GM19035 (cell line): ENCODE data around the gene PHF21A.
A peak's percentile ranks its signal among the peaks of the same experiment; 100 is the strongest.

Source experiments
- ATAC-seq: cut with Tn5 transposase; IDR thresholded peaks from one replicate; pipeline ENCODE4 v1.9.1; 2021; ENCODE audit not compliant: unreplicated experiment

The PHF21A gene

DNA sequence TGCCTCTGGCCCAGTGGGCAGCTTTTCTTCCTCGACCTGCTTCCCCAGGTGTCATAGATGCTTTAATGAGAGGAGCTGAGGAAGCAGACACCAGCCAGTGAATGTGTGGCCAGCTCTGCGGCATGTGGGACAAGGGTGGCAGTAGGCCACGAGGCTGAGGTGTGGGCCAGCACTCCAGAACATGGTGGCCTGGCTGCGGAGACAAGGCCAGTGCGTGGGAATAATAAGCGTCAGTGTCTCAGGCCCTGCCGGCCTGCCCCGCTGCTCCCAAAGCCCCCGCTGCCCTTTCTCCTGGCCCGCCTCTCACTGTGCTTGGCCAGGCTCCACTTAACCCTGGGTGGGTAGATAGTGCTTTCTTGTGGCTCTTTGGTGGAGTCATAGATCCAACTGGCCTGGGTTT lies 233.7 kb downstream of the PHF21A start:
- no peak for ATAC-seq

DNA sequence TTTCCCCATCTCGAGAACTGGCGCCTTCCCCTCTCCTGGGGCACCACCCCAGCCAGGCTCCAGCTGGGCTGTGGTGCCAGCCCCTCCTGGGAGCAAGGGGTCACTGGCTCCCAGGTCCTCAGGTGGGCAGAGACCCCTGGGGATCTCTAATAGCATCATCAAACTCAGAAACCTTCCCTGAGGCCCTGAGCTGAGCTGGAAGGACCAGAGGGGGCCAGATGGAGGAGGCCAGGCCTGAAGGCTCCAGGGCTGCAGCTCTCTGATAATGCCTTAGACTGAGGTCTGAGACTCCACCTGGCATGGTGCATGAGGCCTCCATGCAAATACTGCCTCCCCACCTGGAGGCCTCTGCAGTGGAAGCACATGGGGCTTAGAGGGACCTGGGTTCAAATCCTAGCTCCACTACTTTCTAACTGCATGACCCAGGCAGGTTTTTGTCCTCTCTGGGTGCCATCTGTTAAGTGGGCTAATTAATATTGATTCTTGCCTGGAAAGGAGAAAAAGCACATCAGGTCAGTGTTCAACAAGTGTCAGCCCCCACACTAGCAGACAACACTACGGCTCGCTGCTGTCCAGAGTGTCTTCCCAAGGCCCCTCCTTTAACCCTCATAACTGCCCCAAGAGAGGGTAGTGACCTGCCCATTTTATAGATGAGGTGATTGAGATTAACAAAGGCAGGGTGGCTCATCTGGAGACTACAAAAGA lies 234.3 kb downstream of the PHF21A start:
- no peak for ATAC-seq

DNA sequence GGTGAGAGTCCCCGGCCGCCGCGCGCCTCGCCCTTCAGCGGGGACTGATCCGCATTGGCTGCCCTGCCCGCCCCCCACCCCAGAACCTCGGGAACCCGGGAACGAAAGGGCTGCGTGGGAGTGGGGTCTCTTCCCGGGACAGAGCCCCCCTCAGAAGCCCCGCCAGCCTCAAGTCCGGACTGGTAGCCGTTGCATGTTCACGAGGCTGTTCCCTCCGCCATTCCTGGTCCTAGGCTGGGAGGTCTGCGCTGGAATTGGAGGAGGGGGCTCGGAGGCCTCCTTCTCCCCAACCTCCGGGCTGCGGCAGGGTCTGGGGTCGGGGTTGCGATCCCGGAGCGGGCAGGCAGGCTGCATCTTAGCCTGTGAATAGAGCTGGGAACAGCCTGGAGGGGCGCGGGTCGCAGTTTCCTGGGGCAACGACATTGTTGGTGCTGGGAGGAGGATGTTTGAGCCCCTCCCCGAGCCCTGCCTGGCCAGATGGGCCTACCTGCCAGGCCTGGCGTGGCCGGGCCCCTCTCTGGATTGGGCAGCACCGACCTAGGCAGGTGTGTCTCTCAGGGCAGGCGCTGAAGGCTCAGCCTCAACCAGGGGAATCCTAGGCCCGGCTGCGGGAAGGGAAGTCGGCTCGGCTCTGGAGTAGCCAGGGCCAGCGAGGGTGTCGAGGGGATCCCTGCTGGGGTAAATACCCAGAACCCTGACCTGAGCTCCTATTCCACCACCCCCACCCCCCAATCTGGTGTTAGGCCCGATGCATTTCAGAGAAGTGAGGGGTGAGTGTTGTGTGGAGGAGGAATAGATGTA lies 235.1 kb downstream of the PHF21A start:
- ATAC-seq: no peak

DNA sequence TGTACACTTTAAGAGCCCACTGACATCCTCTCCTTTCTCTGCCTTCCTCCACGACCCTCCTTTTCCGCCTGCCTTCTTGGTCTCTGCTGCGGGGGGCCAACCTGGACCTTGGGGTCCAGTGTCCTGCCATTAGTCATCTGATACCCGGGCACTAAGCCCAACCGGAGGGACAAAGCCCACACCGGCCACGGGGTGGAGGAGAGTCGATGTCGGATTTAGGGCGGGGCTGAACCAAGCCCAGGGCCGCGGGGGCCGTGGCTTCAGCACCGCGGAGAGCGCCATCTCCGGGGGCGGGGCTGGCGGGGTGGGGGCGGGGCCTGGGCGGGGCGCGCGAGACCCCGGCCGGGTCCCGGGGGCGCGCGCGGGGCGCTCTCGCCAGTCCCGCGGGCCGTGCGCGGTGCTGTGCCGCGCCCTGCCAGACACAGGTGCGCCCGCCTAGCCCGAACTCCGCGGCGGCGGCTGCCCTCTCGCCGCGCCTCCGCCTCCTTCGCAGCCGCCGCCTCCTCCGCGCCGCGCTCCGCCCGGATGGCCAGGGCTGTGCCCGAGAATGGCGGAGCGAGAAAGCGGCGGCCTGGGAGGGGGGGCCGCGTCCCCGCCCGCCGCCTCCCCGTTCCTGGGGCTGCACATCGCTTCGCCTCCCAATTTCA lies 235.9 kb downstream of the PHF21A start, which contains the start of gene MAPK8IP1:
Gene MAPK8IP1, plus strand, starts transcription at position 378 of the 647 bp plus-strand sequence. Its CDS starts 170 bp downstream, at position 548.
- ATAC-seq: peak; percentile 66

DNA sequence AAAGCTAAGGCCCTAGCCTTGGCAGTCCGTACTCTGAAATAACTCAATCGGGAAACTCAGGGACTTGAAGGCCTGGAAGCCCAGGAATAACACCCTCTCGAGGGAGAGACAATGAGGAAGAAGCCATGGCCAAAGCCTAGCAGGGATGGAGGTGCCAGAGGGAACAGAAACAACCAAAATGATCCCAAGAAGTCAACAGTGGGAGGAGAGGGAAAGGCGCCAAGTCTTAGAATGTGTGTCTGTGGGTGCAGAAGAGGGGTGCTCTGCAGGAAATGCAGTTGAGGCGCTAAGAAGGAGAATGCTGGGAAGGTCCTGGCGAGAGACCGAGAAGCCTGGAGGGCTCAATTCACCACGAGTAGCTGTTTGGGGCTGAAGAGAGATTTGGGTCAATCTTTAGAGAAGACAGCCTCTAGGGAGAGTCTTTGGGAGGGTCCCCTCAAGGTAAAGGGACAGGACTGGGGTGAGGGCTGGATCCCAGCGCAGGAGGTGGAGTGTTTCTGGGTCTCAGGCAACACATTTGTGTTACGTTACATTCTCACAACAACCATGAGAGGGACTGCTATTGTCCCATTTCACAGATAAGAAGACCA lies 236.6 kb downstream of the PHF21A start:
- ATAC-seq: no peak
